OCI-LY1 (cell line): ENCODE measurements around the gene ANXA2R.
"Not testable (repeated sequence)": the region's sequence is repeated elsewhere in the genome, so short reads cannot be mapped to it uniquely, and the experiment has no call there.

Experiments
- H2AFZ ChIP-seq: fragments of 200-600 bp; sonication (generic), shearing (Covaris generic); 2 replicates; pipeline ENCODE4 v1.6.0; 2014; ENCODE audit warnings: antibody characterized with exemption, mild to moderate bottlenecking, low read length
- H3F3A ChIP-seq: fragments of 200-600 bp; sonication (generic), shearing (Covaris generic); 2 replicates; pipeline ENCODE4 v1.6.0; 2014; ENCODE audit warnings: mild to moderate bottlenecking, antibody characterized with exemption, low read length, moderate library complexity; ENCODE audit not compliant: insufficient read depth
- H3K27ac ChIP-seq: fragments of 200-600 bp; sonication (generic); 2 replicates; pipeline ENCODE4 v1.5.1; 2014; ENCODE audit warnings: low read length, mixed run types, mild to moderate bottlenecking, low read depth; ENCODE audit not compliant: poor library complexity, severe bottlenecking
- H3K27me3 ChIP-seq: fragments of 200-600 bp; sonication (generic); 2 replicates; pipeline ENCODE4 v1.6.0; 2014; ENCODE audit warnings: antibody characterized with exemption, mild to moderate bottlenecking, low read length, moderate library complexity; ENCODE audit not compliant: insufficient read depth
- H3K36me3 ChIP-seq: fragments of 200-600 bp; sonication (generic); 2 replicates; pipeline ENCODE4 v1.6.1; 2014; ENCODE audit warnings: mild to moderate bottlenecking, antibody characterized with exemption, low read length, moderate library complexity, mixed read lengths; ENCODE audit not compliant: insufficient read depth
- H3K4me1 ChIP-seq: fragments of 200-600 bp; sonication (generic); 2 replicates; pipeline ENCODE4 v1.5.1; 2014; ENCODE audit warnings: mild to moderate bottlenecking, low read length, moderate library complexity; ENCODE audit not compliant: insufficient read depth, severe bottlenecking
- H3K4me2 ChIP-seq: fragments of 200-600 bp; sonication (generic), shearing (Covaris generic); 2 replicates; pipeline ENCODE4 v1.6.1; 2014; ENCODE audit warnings: low read length
- H3K4me3 ChIP-seq: fragments of 200-600 bp; sonication (generic); 2 replicates; pipeline ENCODE4 v1.5.1; 2014; ENCODE audit warnings: low read length, low read depth, mild to moderate bottlenecking, mixed read lengths; ENCODE audit not compliant: poor library complexity, severe bottlenecking
- H3K79me2 ChIP-seq: fragments of 200-600 bp; shearing (Covaris generic); 2 replicates; pipeline ENCODE4 v1.6.1; 2016; ENCODE audit warnings: mixed run types, low read length, mixed read lengths; ENCODE audit not compliant: insufficient read depth
- H3K9ac ChIP-seq: fragments of 200-600 bp; sonication (generic), shearing (Covaris generic); 2 replicates; pipeline ENCODE4 v1.6.1; 2014; ENCODE audit warnings: mild to moderate bottlenecking, low read length, mixed read lengths
- H3K9me2 ChIP-seq: fragments of 200-600 bp; sonication (generic), shearing (Covaris generic); 2 replicates; pipeline ENCODE4 v1.6.1; 2014; ENCODE audit warnings: low read depth, mild to moderate bottlenecking, low read length, mixed read lengths
- H3K9me3 ChIP-seq: fragments of 200-600 bp; shearing (Covaris generic); 2 replicates; pipeline ENCODE4 v1.6.1; 2014; ENCODE audit warnings: low read length, mixed read lengths
- H4K20me1 ChIP-seq: fragments of 200-600 bp; sonication (generic), shearing (Covaris generic); 2 replicates; pipeline ENCODE4 v1.6.0; 2016; ENCODE audit warnings: mild to moderate bottlenecking, low read length; ENCODE audit not compliant: insufficient read depth
- CTCF ChIP-seq: fragments of 200-600 bp; sonication (generic), shearing (Covaris generic); IDR thresholded peaks from 2 replicates; pipeline ENCODE4 v1.5.1; 2017; ENCODE audit warnings: mild to moderate bottlenecking, antibody characterized with exemption, low read length, moderate library complexity, mixed read lengths
- EZH2 ChIP-seq: fragments of 200-600 bp; sonication (generic), shearing (Covaris generic); IDR thresholded peaks from 2 replicates; pipeline ENCODE4 v1.8.0; 2017; ENCODE audit warnings: borderline replicate concordance, mixed run types, mild to moderate bottlenecking, antibody characterized with exemption, low read length, moderate library complexity, mixed read lengths

The ANXA2R gene

DNA sequence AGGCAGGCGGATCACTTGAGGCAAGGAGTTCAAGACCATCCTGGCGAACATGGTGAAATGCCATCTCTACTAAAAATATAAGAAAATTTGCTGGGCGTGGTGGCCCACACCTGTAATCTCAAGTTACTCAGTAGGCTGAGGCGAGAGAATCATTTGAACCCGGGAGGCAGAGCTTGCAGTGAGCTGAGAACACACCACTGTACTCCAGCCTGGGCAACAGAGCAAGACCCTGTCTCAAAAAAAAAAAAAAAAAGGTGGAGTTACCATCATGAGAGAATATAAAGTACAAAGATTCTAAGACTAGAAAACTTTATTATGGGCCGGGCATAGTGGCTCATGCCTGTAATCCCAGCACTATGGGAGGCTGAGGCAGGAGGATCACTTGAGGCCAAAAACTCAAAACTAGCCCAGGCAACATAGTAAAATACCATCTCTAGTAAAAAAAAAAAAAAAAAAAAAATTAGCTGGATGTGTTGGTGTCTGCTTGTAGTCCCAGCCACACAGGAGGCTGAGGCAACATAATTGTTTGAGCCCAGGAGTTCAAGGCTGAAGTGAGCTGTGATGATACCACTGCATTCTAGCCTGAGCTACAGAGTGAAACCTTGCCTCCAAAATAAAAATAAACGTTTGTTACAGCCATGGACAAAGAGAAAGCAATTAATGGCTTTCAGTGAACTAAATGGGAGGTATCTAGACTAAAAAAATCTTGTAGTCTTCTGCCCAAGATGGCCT is 12.9 kb downstream of the ANXA2R start:
- H3K4me2 ChIP-seq: no peak overlapping the region
- no peaks in the 10 kb centered on the region for H3K27me3 ChIP-seq
- H3K36me3 ChIP-seq: no peaks in the 10 kb centered on the region
- no peaks in the 10 kb centered on the region for H3F3A ChIP-seq
- H3K27ac ChIP-seq: no peak overlapping the region
- no peaks in the 10 kb centered on the region for H3K9me2 ChIP-seq
- H3K9me3 ChIP-seq: no peaks in the 10 kb centered on the region
- TF ChIP-seq CTCF: no peak
- TF ChIP-seq EZH2: no peak
- no peak overlapping the region for H3K9ac ChIP-seq
- no peaks in the 10 kb centered on the region for H3K79me2 ChIP-seq
- H4K20me1 ChIP-seq: no peaks in the 10 kb centered on the region
- H3K4me3 ChIP-seq: no peak overlapping the region
- no peaks in the 10 kb centered on the region for H3K4me1 ChIP-seq
- no peak overlapping the region for H2AFZ ChIP-seq

DNA sequence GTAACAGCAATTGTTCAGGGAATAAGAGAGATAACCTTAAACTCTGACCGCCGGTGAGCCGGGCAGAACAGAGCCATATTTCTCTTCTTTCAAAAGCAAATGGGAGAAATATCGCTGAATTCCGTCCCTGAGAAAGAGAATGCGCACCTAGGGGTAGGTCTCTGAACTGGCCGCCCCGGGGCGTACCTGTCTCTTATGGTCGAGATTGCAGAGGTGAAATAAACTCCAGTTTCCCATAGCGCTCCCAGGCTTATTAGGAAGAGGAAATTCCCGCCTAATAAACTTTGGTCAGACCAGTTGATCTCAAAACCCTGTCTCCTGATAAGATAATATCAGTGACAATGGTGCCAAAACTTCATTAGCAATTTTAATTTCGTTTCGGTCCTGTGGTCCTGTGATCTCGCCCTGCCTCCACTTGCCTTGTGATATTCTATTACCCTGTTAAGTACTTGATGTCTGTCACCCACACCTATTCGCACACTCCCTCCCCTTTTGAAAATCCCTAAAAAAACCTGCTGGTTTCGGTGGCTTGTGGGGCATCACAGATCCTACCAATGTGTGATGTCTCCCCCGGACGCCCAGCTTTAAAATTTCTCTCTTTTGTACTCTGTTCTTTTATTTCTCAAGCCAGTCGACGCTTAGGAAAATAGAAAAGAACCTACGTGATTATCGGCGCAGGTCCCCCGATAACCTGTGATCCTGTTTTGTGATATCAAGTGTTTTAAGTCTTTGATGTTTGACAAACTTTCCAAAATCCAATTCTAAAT is 14.8 kb downstream of the ANXA2R start:
- H3K4me2 ChIP-seq, H3K27me3 ChIP-seq: not testable (repeated sequence)

GRCh38 chr5:43024217-43024616 is 15.9 kb downstream of the ANXA2R start:
- Histone ChIP-seq H3K4me1 (peaks cover 11% of the 10 kb centered on the region), H3K79me2 (no peaks in the 10 kb centered on the region), H3K27me3 (no peaks in the 10 kb centered on the region), H3K9me3 (no peaks in the 10 kb centered on the region), H3K4me3 (no peak overlapping the region), H2AFZ (no peak overlapping the region), H4K20me1 (no peaks in the 10 kb centered on the region), H3K27ac (no peak overlapping the region), H3K9ac (no peak overlapping the region), H3K36me3 (no peaks in the 10 kb centered on the region), H3K4me2 (no peak overlapping the region), H3K9me2 (no peaks in the 10 kb centered on the region), H3F3A (no peaks in the 10 kb centered on the region)
- TF ChIP-seq EZH2 (no peak), CTCF (no peak)

More for the DNA sequence above, 14.8 kb downstream of the ANXA2R start:
- H3K9me2 ChIP-seq, H3F3A ChIP-seq, H3K9ac ChIP-seq, H3K27ac ChIP-seq, H3K4me3 ChIP-seq, H2AFZ ChIP-seq, H3K79me2 ChIP-seq, H4K20me1 ChIP-seq, H3K36me3 ChIP-seq, H3K4me1 ChIP-seq, H3K9me3 ChIP-seq: not testable (repeated sequence)
